HG02885 (cell line): Measurements from ENCODE around the gene CD37.
A peak's percentile ranks its signal among the peaks of the same experiment; 100 is the strongest.
"Not testable (repeated sequence)": the region's sequence is repeated elsewhere in the genome, so short reads cannot be mapped to it uniquely, and the experiment has no call there.

Experiments
- ATAC-seq: cut with Tn5 transposase; IDR thresholded peaks from one replicate; pipeline ENCODE4 v1.9.1; 2021; ENCODE audit warnings: mild to moderate bottlenecking; ENCODE audit not compliant: unreplicated experiment, poor library complexity

Gene CD37, protein sequence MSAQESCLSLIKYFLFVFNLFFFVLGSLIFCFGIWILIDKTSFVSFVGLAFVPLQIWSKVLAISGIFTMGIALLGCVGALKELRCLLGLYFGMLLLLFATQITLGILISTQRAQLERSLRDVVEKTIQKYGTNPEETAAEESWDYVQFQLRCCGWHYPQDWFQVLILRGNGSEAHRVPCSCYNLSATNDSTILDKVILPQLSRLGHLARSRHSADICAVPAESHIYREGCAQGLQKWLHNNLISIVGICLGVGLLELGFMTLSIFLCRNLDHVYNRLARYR

DNA sequence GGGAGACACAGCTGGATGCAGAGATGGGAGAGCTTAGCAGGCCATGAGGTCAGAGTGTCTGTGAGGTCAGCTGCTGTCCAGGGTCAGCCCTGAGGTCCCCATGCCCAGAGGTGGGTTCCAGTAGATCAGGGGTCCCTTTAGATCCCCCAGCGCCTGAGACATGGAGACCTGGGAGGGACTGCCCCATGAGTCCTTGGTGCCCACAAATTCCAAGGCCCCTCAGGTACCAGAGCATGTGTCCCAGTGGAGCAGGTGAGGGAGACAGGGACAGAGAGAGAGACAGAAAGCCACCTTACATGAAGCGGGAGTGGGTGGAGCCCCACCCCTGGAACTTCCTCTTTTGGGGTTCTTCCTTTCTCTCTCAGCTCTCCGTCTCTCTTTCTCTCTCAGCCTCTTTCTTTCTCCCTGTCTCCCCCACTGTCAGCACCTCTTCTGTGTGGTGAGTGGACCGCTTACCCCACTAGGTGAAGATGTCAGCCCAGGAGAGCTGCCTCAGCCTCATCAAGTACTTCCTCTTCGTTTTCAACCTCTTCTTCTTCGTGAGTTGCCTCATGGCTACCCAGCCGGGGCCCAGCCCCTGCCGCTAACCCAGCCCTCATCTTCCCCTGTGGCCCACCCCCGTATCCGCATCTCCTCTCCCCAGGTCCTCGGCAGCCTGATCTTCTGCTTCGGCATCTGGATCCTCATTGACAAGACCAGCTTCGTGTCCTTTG lies at the start of gene CD37:
CD37 (plus strand) TSS at position 336 of the 713 bp plus-strand sequence; CDS start at position 471, 135 bp downstream.
- ATAC-seq = peak; percentile 46

DNA sequence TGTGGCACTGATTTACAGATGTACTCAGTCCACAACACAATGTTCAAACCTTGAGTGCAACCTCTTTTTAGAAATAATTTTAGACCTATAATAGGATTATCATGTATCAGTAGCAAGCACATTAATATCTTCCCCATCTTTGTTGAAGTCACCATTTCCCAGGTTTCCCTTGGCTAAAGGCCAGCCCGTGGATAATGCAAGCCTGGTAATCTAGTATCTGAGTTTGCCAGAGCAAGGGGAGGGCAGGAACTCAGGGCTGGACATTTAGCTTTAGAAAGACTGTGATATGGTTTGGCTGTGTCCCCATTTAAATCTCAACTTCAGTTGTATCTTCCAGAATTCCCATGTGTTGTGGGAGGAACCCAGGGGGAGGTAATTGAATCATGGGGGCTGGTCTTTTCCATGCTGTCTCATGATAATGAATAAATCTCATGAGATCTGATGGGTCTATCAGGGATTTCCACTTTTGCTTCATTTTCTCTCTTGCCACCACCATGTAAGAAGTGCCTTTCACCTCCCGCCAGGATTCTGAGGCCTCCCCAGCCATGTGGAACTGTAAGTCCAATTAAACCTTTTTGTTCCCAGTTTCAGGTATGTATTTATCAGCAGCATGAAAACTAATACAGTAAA lies 48.0 kb upstream of the CD37 start:
- ATAC-seq = no peak

DNA sequence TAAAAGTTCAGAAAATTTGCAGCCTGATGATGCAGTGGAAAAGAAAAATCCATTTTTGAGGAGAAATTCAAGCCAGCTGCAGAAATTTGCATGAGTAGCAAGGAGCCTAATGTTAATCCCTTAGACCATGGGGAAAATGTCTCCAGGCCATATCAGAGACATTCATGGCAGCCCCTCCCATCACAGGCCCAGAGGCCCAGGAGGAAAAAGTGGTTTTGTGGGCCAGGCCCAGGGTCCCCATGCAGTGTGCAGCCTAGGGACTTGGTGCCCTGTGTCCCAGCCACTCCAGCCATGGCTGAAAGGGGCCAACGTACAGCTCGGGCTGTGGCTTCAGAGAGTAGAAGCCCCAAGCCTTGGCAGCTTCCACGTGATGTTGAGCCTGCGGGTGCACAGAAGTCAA lies 47.0 kb upstream of the CD37 start:
- ATAC-seq = not testable (repeated sequence)

GRCh38 chr19:49289286-49289685 lies 45.9 kb upstream of the CD37 start:
- ATAC-seq = not testable (repeated sequence)

DNA sequence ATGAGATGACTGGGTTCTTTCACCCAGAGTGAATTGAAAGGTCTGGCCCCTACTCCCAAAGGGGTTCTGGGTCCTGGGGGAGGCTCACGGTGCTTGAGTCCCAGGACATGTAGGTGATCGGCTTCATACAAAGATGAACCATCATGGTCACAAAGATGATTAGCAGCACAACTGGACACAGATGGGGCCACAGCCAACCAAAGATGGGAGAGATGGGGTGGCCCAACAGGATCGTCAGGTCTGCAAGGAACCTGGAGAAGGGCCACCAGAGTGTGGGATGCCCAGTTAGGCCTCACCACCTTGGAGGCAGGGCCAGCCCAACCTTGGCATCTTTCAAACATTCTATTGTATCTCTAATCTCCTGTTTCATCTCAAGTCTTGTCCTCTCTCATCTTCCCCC lies 44.7 kb upstream of the CD37 start:
- ATAC-seq = no peak

DNA sequence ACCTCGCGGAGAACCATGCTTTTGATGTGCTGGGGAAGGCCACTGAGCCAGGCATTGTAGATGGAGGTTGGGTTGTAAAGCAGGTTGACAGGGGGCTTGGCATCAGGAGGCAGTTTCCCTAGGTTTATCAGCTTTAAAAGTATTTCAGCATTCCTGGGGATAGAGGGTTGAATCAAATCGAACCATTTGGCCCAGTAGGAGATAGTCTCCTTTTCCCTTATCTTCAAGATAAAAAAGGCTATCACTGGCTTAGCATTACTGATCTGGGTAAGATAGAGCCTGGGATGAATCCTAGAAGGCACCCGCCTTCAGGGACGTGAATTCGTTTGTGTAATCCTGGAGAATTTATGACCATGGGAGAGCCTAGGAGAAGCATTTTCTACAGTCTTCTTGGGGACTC lies 40.8 kb upstream of the CD37 start:
- no peak for ATAC-seq

DNA sequence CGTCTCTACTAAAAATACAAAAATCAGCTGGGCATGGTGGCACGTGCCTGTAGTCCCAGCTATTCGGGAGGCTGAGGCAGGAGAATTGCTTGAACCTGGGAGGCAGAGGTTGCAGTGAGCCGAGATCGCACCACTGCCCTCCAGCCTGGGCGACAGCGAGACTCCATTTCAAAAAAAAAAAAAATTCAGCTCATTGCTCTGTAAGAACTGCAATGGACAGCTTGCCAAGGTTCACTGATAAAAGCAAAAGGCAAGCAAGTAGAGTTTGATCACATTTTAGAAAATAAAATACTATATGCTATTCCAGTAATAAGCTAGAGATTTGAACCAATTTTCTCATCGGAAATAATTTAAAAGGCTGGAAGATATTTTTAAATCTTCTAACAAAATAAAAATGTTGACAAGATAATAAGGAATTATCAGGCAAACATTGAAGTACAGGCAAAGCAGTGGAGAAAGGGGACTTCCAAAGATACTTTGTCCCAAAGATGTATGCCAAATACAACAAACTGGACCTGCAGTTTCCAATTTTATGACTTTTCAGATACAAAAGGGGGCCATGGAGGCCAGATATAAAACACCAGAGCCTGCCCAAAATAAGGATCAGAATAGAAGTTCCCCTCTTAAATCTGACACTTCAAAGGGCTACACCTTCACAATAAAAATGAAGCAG lies 39.9 kb upstream of the CD37 start:
- ATAC-seq = no peak

DNA sequence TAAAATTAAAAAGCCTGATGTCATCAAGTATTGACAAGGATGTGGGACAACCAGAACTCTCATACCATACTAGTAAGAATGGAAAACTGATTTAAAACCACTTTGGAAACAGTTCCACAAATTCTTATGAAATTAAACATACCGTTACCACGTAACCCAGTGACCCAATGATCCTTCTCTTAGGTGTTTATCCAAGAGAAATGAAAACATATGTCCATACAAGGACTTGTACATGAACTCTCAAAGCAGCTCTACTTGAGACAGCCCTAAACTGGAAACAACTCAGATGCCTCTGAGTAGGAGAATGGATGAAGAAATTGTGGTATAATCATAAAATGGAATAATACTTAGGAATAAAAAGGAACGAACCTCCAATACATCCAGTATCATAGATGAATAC lies 37.8 kb upstream of the CD37 start:
- ATAC-seq = no peak

GRCh38 chr19:49298653-49299052 lies 36.6 kb upstream of the CD37 start:
- ATAC-seq = not testable (repeated sequence)

GRCh38 chr19:49301165-49301865 lies 33.9 kb upstream of the CD37 start:
- ATAC-seq = no peak

- no peak for ATAC-seq
Observed at GRCh38 chr19:49301866-49302252, 33.3 kb upstream of the CD37 start.

DNA sequence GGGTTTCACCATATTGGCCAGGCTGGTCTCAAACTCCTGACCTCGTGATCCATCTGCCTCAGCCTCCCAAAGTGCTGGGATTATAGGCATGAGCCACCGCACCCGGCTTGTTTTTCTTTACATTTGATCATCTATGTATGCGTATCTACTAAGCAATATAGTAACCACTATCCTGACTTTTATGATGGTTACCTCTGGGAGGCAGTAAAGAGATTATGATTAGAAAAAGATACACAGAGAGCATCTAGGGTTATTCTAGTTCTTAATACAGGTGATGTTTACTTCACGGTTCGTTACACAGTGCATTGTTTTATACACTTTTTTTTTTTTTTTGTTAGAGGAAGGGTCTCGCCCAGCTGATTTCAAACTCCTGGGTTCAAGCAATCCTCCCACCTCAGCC lies 28.5 kb upstream of the CD37 start:
- ATAC-seq = not testable (repeated sequence)

- ATAC-seq = no peak
Observed at GRCh38 chr19:49309087-49309486, 26.1 kb upstream of the CD37 start.

- no peak for ATAC-seq
Observed at GRCh38 chr19:49315111-49315510, 20.1 kb upstream of the CD37 start.

- no peak for ATAC-seq
Observed at GRCh38 chr19:49316284-49316683, 18.9 kb upstream of the CD37 start.

DNA sequence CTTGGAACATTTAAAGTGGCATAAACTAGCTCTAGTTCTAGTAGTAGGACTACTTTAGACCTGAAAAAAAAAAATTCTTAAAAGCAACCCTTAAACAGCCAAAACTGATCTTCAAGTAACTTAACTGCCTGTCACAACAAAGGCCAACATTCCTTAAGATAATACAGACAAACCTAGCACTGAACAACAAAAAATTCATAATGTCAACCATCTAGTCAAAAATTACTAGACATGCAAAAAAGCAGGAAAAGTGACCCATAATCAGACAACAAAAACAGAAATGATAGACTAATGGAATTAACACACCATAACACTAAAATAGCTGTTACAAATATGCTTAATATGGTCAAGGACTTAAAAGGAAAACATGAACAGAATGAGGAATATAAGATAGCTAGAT lies 16.9 kb upstream of the CD37 start:
- ATAC-seq = no peak

DNA sequence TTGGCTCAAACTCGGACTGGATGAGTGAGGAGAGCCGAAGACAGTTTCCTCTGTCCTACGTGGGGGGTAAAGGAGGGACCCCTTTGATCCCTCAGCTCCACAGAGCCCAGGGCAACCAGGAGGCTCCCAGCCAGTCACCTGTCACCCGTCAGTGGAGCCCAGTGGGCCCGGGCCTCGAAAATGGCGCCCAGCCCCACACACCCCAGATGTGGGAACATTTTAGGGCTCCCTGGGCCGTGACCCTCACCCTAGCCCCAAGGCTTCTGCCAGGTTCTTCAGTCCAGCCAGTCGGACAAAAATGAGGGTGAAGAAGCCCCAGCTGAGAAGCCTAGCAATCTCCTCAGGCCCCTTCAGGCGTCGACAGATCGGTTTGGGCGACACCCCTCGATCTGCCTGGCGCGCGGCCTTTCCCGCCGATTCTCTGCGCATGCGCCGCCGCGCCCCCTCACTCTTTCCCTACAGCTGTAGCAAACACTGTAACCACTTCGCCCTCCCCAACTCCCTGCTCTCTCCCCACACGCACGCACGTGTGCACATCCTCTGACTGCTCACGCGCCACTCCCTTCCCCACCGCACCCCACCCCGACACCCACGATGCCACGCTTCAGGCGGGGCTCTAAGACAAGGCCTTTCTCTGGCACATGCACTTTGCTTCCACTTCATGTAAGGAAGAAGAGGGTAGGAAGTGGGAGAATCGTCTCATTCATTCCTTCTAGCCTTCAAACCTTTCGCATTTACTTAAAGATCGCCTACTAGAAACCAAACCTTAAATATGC lies 10.2 kb upstream of the CD37 start, which contains the start of gene SLC6A16:
SLC6A16 (minus strand) TSS at position 391 of the 776 bp plus-strand sequence. CDS start 13,844 bp downstream, outside the sequence.
- no peak for ATAC-seq

DNA sequence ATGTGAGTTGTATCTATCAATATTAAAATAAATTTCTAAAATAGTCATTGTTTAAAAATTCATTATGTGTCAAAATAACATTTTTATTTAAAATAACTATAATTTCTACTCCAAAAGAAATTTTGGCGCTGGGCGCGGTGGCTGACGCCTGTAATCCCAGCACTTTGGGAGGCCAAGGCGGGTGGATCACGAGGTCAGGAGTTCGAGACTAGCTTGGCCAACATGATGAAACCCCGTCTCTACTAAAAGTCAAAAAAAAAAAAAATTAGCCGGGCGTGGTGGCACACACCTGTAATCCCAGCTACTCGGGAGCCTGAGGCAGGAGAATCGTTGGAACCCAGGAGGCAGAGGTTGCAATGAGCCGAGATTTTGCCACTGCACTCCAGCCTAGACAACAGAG lies 9.4 kb upstream of the CD37 start:
- ATAC-seq = not testable (repeated sequence)

- no peak for ATAC-seq
Observed at GRCh38 chr19:49326165-49326704, 9.0 kb upstream of the CD37 start.
